HepG2 (cell line): ENCODE measurements around the gene MRPL20. TPM values are rescaled to one million over a fixed set of nuclear protein-coding genes. Genes with fewer than 3 reads are reported as not detected.
A peak's percentile ranks its signal among the peaks of the same experiment; 100 is the strongest.

Source experiments
- ARNT2 ChIP-seq: sonication (generic); formaldehyde crosslinking; IDR thresholded peaks from 2 replicates; pipeline ENCODE4 v1.8.0; 2022; ENCODE audit warnings: mild to moderate bottlenecking, low read depth, missing genetic modification reagents, moderate library complexity
- CC2D1A ChIP-seq: sonication (generic); formaldehyde crosslinking; IDR thresholded peaks from 2 replicates; pipeline ENCODE4 v1.8.1; 2023; ENCODE audit warnings: mild to moderate bottlenecking, missing genetic modification reagents
- CREB3 ChIP-seq: sonication (generic); formaldehyde crosslinking; IDR thresholded peaks from 2 replicates; pipeline ENCODE4 v1.5.0; 2020; ENCODE audit warnings: missing genetic modification reagents
- FOSL1 ChIP-seq: sonication (generic); formaldehyde crosslinking; IDR thresholded peaks from 2 replicates; pipeline ENCODE4 v1.9.0; 2021; ENCODE audit warnings: missing genetic modification reagents, borderline replicate concordance
- FOXP4 ChIP-seq: sonication (generic); formaldehyde crosslinking; IDR thresholded peaks from 2 replicates; pipeline ENCODE4 v1.4.0; 2020; ENCODE audit warnings: missing genetic modification reagents
- GLMP ChIP-seq: sonication (generic); formaldehyde crosslinking; IDR thresholded peaks from 2 replicates; pipeline ENCODE4 v1.9.0; 2021; ENCODE audit warnings: missing genetic modification reagents, mild to moderate bottlenecking, borderline replicate concordance
- KDM1A ChIP-seq: IDR thresholded peaks from 2 replicates; pipeline ENCODE4 v1.6.1; 2016; ENCODE audit warnings: missing compliant biosample characterization
- MXD4 ChIP-seq: IDR thresholded peaks from 2 replicates; pipeline ENCODE4 v1.6.1; 2016; ENCODE audit warnings: mild to moderate bottlenecking, missing biosample characterization, missing genetic modification reagents
- PHF8 ChIP-seq: sonication (generic); formaldehyde crosslinking; IDR thresholded peaks from 2 replicates; pipeline ENCODE4 v1.5.0; 2020; ENCODE audit warnings: missing genetic modification reagents
- POGZ ChIP-seq: sonication (generic); formaldehyde crosslinking; IDR thresholded peaks from 2 replicates; pipeline ENCODE4 v1.4.0; 2020; ENCODE audit warnings: mild to moderate bottlenecking, missing genetic modification reagents
- RXRA ChIP-seq: sonication (generic); formaldehyde crosslinking; IDR thresholded peaks from 2 replicates; pipeline ENCODE4 v1.5.1; 2020; ENCODE audit warnings: missing genetic modification reagents
- SMAD1 ChIP-seq: sonication (generic); formaldehyde crosslinking; IDR thresholded peaks from 2 replicates; pipeline ENCODE4 v1.4.0; 2020; ENCODE audit warnings: missing genetic modification reagents, low read depth, mild to moderate bottlenecking, borderline replicate concordance
- SRSF9 ChIP-seq: fragments of 200-400 bp; formaldehyde crosslinking; IDR thresholded peaks from 2 replicates; pipeline ENCODE4 v1.6.1; 2018; ENCODE audit warnings: borderline replicate concordance, mild to moderate bottlenecking, low read depth, low read length; ENCODE audit not compliant: insufficient read depth, poor library complexity, severe bottlenecking
- ZBTB33 ChIP-seq: sonication (generic); formaldehyde crosslinking; IDR thresholded peaks from 2 replicates; pipeline ENCODE4 v1.4.0; 2020; ENCODE audit warnings: missing genetic modification reagents
- ZKSCAN5 ChIP-seq: sonication (generic); formaldehyde crosslinking; IDR thresholded peaks from 2 replicates; pipeline ENCODE4 v1.5.1; 2020; ENCODE audit warnings: mild to moderate bottlenecking, missing genetic modification reagents
- ZNF333 ChIP-seq: sonication (generic); formaldehyde crosslinking; IDR thresholded peaks from 2 replicates; pipeline ENCODE4 v1.4.0; 2020; ENCODE audit warnings: mild to moderate bottlenecking, missing genetic modification reagents, borderline replicate concordance
- ZNF354B ChIP-seq: sonication (generic); formaldehyde crosslinking; IDR thresholded peaks from 2 replicates; pipeline ENCODE4 v1.8.0; 2022; ENCODE audit warnings: mild to moderate bottlenecking, missing genetic modification reagents
- ZNF362 ChIP-seq: sonication (generic); formaldehyde crosslinking; IDR thresholded peaks from 2 replicates; pipeline ENCODE4 v1.4.0; 2020; ENCODE audit warnings: missing genetic modification reagents, mild to moderate bottlenecking, borderline replicate concordance
- ZNF441 ChIP-seq: sonication (generic); formaldehyde crosslinking; IDR thresholded peaks from 2 replicates; pipeline ENCODE4 v1.7.0; 2021; ENCODE audit warnings: missing genetic modification reagents, borderline replicate concordance
- ZNF567 ChIP-seq: sonication (generic); formaldehyde crosslinking; IDR thresholded peaks from 2 replicates; pipeline ENCODE4 v1.8.1; 2023; ENCODE audit warnings: mild to moderate bottlenecking, missing genetic modification reagents, borderline replicate concordance
- ZNF644 ChIP-seq: IDR thresholded peaks from 2 replicates; pipeline ENCODE4 v1.6.1; 2016; ENCODE audit warnings: low read depth
- ZNF7 ChIP-seq: IDR thresholded peaks from 2 replicates; pipeline ENCODE4 v1.6.1; 2016; ENCODE audit warnings: missing biosample characterization, missing genetic modification reagents
- polyA plus RNA-seq, 8 experiments: library from polyadenylated mRNA; depleted of rRNA in 3 of 8; stranded (reverse) in 7 of 8; unstranded in 1 of 8; fragments of >200 nt; fragmentation: Illumina TruSeq in 4 of 8; extraction: Trizol in 4 of 8; gene quantifications; 2 replicates each; pipeline versions ENCODE4 v1.2.1 to v1.2.3, GENCODE V29; 2011 to 2016; ENCODE audit warnings: low read depth in 4 of 8, missing spikeins in 1 of 8, mixed read lengths in 1 of 8; ENCODE audit not compliant: insufficient read depth in 1 of 8
- total RNA-seq, 5 experiments: library from RNA; depleted of rRNA; stranded (reverse); fragments of >200 nt; fragmentation: Illumina TruSeq; extraction: Trizol; gene quantifications; 2 replicates each; pipeline ENCODE4 v1.2.3, GENCODE V29; 2016; ENCODE audit warnings: low read depth in 1 of 5

MRPL20 gene
- total and polyA plus RNA-seq, 2 of the 13 experiments (the other 11 are each of a cell fraction or from before 2014, with no cell fraction given), result 59.2 to 127 TPM

GRCh38 chr1:1406821-1407635, at the start of gene MRPL20 (continued):
- TF ChIP-seq RXRA (CRISPR knock-in tag) (peak; percentile 88), ARNT2 (CRISPR knock-in tag) (peak; percentile 89), FOXP4 (CRISPR knock-in tag) (peak; percentile 39; the same call in 1 of the 2 replicates), GLMP (CRISPR knock-in tag) (no peak), ZNF567 (no peak), SMAD1 (0 out of 2 replicates have a peak, but pooled peaks have one; percentile 67), ZNF644 (CRISPR knock-in tag) (0 out of 2 replicates have a peak, but pooled peaks have one; percentile 9), PHF8 (CRISPR knock-in tag) (peak; percentile 92), ZNF354B (CRISPR knock-in tag) (no peak; the same call in 1 of the 2 replicates), ZNF333 (peak; percentile 70; the same call in 1 of the 2 replicates), KDM1A (CRISPR knock-in tag) (0 out of 2 replicates have a peak, but pooled peaks have one; percentile 9), POGZ (peak; percentile 76; the same call in 1 of the 2 replicates), CC2D1A (no peak), CREB3 (CRISPR knock-in tag) (no peak), ZBTB33 (peak; percentile 62; the same call in 1 of the 2 replicates), FOSL1 (CRISPR knock-in tag) (no peak), MXD4 (CRISPR knock-in tag) (peak; percentile 94), ZKSCAN5 (CRISPR knock-in tag) (no peak), SRSF9 (no peak), ZNF362 (CRISPR knock-in tag) (peak; percentile 51), ZNF441 (CRISPR knock-in tag) (peak; percentile 19; the same call in 1 of the 2 replicates), ZNF7 (CRISPR knock-in tag) (no peak)
